ENCODE measurements around the gene MAPK8IP2.

MAPK8IP2 gene

DNA sequence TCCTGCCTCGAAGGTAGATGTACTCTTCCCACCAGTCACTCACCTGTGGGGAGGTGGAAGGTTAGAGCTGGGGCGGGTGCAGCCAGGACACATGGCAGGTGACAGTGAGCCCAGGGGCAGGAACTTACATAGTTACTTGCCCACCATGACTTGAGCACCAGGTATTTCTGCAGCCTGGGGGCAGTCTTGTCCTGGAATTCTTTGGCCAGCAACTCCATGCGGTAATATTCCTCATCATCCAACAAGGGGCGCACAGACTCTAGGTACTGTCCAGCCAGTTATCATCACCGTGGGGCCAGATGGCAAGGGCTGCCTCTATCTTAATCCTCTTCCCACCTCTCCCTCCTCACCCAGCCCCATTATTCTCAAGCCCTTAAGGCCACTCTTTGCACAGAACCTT is 24.5 kb upstream of the MAPK8IP2 start:
- peak; percentile 43 for DNase-seq

- DNase-seq: no peak
Measured at GRCh38 chr22:50576806-50577696, 23.5 kb upstream of the MAPK8IP2 start.

DNA sequence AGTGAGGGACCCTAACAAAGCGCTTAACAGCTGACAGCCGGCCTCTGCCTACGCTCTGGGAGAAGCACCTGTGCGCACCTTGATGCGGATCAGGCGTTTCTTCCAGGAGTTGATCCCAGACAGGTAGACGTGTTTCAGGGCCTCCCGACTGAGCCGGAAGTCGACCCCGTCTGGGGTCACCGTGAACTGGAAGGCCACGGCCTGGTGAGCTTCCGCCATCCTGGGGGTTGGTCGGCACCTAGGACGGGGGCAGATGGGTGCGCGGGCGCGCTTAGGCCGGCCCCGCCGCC is 23.0 kb upstream of the MAPK8IP2 start:
- DNase-seq: no peak

- DNase-seq: no peak
Measured at GRCh38 chr22:50577987-50578775, 22.4 kb upstream of the MAPK8IP2 start, which contains the start of gene CPT1B. TSS of gene CPT1B (minus strand) at chr22:50578427. CDS start at chr22:50577915, 512 bp downstream.

- no peak for DNase-seq
Measured at GRCh38 chr22:50578776-50579310, 21.8 kb upstream of the MAPK8IP2 start.

- no peak for DNase-seq
Measured at GRCh38 chr22:50579752-50580151, 20.8 kb upstream of the MAPK8IP2 start.

DNA sequence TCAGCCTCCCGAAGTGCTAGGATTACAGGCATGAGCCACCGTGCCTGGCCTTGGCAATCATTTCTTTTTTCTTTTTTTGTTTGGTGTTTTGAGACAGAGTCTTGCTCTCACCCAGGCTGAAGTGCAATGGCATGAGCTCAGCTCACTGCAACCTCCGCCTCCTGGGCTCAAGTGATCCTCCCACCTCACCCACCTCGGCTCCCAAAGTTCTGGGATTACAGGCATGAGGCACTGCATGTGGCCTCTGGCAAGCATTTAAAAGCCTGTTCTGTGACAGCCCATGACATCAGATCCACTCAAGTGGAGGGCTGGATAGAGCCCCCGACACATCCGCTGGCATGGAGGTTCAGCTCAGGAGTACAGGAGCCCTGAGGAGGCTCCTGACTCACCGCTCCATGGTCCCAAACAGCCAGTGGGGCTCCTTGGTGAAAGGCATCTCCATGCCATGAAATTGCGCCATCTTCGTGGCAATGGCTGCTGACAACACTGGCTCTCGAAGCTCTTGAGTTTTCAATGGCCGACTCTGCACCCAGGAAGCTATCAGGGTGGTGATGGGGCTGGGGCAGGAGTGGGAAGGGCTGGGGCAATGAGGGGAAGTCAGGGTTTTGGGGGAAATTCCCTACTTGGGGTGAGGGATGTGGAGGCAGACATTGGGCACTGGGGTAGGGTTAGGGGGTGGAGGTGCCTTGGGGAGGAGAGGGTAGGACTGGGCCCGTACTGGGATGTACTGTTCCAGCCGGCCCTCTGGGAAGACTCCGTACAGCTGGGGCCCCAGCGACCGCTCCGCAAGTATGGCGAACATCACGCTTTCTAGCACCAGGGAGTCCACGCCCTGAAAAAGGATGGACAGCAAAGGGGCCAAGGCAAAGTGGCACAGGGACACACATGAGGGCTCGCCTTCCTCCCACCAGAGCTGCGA is 19.3 kb upstream of the MAPK8IP2 start:
- DNase-seq: no peak

GRCh38 chr22:50581950-50582492 is 18.6 kb upstream of the MAPK8IP2 start:
- DNase-seq: peak; percentile 42

DNA sequence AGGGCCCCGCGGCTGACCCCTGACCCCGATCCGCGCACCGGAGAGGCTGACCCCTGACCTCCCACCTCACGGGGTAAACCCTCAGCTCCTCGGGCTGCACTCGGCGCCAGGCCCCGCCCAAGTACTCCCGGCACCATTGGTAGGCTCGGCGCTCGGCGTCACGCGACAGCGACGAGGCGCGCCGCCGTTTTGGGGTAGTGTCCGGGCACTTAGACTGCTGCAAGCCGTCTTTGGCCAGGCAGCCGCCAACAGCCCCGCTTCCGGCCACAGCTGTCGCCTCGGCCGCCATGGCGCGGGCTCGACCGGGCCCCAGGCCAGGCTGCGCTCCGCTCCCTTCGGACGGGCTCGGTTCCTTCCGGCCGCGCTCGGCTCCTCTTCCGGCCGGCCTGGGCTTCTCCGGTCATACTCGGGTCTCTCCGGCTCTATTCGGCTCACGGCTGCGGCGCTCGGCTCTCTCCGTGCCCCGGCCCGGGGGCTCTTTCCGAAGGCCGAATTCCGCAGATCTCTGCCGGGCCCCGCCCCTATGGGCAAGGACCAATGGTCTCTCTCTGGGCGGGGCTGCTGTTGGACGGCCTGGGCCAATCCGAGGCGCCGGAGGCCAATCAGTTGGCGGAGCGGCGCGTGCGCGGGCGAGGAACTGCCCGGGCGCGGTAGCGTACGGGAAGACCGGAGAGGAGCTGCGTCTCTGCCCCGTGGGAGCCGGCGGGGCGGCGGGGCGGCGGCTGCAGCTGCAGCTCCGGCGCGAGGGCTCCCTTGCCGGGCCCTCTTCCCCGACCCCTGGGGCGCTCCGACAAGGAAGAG is 17.9 kb upstream of the MAPK8IP2 start, which contains the start of gene CHKB:
CHKB (minus strand) TSS at position 357 of the 801 bp plus-strand sequence; CDS start at position 289, 68 bp downstream.
- peak; percentile 99 for DNase-seq

- DNase-seq: no peak
Measured at GRCh38 chr22:50583294-50583861, 17.2 kb upstream of the MAPK8IP2 start.

GRCh38 chr22:50584106-50585096 is 16.2 kb upstream of the MAPK8IP2 start:
- DNase-seq: no peak

DNA sequence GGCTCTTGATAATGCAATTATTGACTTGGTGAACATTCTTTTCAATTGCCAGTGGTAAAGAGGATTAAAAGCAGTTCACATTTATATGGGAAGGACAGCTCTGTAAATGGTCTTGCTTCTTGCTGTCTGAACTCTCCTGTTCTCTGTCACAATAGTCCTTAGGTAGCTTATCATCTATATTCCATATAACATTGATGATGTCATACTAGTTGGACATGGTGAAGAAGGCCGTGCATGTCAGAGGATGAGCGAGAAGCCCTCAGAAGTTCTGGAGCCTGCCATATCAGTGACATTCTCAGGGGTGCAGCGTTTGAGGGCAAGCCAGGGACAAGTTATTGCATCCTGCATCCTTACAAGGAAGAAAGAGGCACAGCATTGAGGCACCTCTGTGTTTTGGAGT is 15.4 kb upstream of the MAPK8IP2 start:
- no peak for DNase-seq

- DNase-seq: no peak
Measured at GRCh38 chr22:50585781-50586180, 14.8 kb upstream of the MAPK8IP2 start.

GRCh38 chr22:50586416-50586815 is 14.2 kb upstream of the MAPK8IP2 start:
- no peak for DNase-seq

DNA sequence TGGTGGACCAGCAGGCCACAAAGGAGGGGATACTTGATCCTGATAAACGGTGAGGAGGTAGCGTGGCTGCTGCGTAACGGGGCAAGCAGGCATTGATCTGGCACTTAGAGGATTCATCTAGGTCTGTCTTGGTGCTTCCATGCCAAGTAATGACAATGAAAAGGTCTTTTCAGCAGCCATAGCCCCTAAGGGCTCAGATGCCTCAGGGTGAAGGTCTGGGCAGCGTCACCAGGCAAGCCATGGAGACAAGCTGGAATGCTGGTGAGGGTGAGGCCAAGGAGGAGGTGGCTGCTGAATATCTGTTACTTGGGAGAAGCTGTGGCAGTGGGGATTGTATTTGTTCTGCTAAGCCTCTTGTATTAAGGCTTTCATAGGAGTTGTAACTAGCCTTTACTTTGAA is 13.2 kb upstream of the MAPK8IP2 start:
- no peak for DNase-seq

DNA sequence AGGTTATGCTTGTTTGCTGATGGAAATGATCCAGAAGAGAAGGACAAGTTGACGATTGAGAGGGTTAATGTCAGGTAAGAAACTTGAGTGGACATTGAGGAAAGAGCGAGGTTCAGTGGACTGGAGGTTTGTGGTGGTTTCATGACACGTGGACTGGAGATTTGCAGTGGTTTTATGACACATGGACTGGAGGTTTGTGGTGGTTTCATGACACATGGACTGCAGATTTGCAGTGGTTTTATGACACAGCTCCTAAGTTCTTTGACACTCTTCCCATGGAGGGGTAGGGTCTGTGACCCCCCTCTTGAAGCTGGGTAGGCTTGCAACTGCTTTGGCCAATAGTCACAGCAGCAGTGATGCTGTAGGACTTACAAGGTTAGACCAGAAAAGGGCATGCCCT is 5.4 kb upstream of the MAPK8IP2 start:
- DNase-seq: no peak

- DNase-seq: no peak
Measured at GRCh38 chr22:50597097-50597496, 3.5 kb upstream of the MAPK8IP2 start.

GRCh38 chr22:50599816-50600455 is 657 bp upstream of the MAPK8IP2 start:
- DNase-seq: peak; percentile 83

Data from retina (tissue), 1 donor.